CD4-positive, alpha-beta memory T cell (primary cell): ENCODE results near the gene GLP1R. TPM values are rescaled to one million over a fixed set of nuclear protein-coding genes. Genes with fewer than 3 reads are reported as not detected.

Source experiments
- CTCF ChIA-PET: fragments of 350-600 bp; sonication (Branson Sonifier 250); formaldehyde crosslinking; loops from one replicate; lab custom pipeline; 2021; ENCODE audit warnings: inconsistent platforms; ENCODE audit not compliant: partially characterized antibody; lab: Charles Lee
- POLR2A ChIA-PET: fragments of 350-600 bp; sonication (Branson Sonifier 250); formaldehyde crosslinking; loops from one replicate; lab custom pipeline; 2021; ENCODE audit not compliant: partially characterized antibody; lab: Charles Lee
- DNase-seq, 5 donors: peaks; one replicate each; pipeline versions ENCODE4 v3.0.0 to v3.0.0-alpha.2; 2020 to 2022; ENCODE audit warnings: mixed read lengths in 1 of 5
- H3K27ac ChIP-seq: one replicate; pipeline ENCODE4 v1.7.0; 2013; ENCODE audit warnings: low read depth, low read length
- H3K27me3 ChIP-seq: 2 replicates; pipeline ENCODE4 v1.7.0; 2013; ENCODE audit warnings: mild to moderate bottlenecking, low read length, moderate library complexity; ENCODE audit not compliant: insufficient read depth
- H3K36me3 ChIP-seq: 2 replicates; pipeline ENCODE4 v1.7.0; 2013; ENCODE audit warnings: mild to moderate bottlenecking, low read length, moderate library complexity; ENCODE audit not compliant: insufficient read depth
- H3K4me1 ChIP-seq: 2 replicates; pipeline ENCODE4 v1.7.0; 2013; ENCODE audit warnings: mild to moderate bottlenecking, low read length, moderate library complexity; ENCODE audit not compliant: insufficient read depth
- H3K4me3 ChIP-seq, 2 donors: one replicate each; pipeline ENCODE4 v1.7.0; 2013; ENCODE audit warnings: low read length in 2 of 2, mild to moderate bottlenecking in 1 of 2
- H3K9me3 ChIP-seq, 2 donors: one replicate each; pipeline ENCODE4 v1.7.0; 2013; ENCODE audit warnings: low read length in 2 of 2, control low read depth in 1 of 2; ENCODE audit not compliant: control insufficient read depth in 1 of 2
- H3K27ac Mint-ChIP-seq, 7 donors: one replicate each; pipeline ENCODE4 v1.8.0; 2020 to 2021; ENCODE audit warnings: mixed read lengths in 7 of 7, mild to moderate bottlenecking in 6 of 7, inconsistent platforms in 3 of 7, moderate library complexity in 3 of 7
- H3K27me3 Mint-ChIP-seq, 2 donors: one replicate each; pipeline ENCODE4 v1.8.0; 2020 to 2021; ENCODE audit warnings: mixed read lengths in 2 of 2
- H3K36me3 Mint-ChIP-seq, 2 donors: one replicate each; pipeline ENCODE4 v1.8.0; 2020 to 2021; ENCODE audit warnings: mixed read lengths in 2 of 2, inconsistent platforms in 1 of 2, mild to moderate bottlenecking in 1 of 2
- H3K4me1 Mint-ChIP-seq, 4 donors: one replicate each; pipeline ENCODE4 v1.8.0; 2020 to 2021; ENCODE audit warnings: mixed read lengths in 4 of 4, mild to moderate bottlenecking in 1 of 4
- H3K4me3 Mint-ChIP-seq, 8 donors: one replicate each; pipeline ENCODE4 v1.8.0; 2020 to 2021; ENCODE audit warnings: mixed read lengths in 8 of 8, mild to moderate bottlenecking in 7 of 8, moderate library complexity in 6 of 8, inconsistent platforms in 3 of 8
- H3K9me3 Mint-ChIP-seq, 8 donors: one replicate each; pipeline ENCODE4 v1.8.0; 2020 to 2021; ENCODE audit warnings: mixed read lengths in 8 of 8, mild to moderate bottlenecking in 5 of 8, inconsistent platforms in 3 of 8, moderate library complexity in 1 of 8
- intact Hi-C: fragments of 100-400 bp; cut with micrococcal nuclease; formaldehyde crosslinking; loops from one replicate; pipeline ENCODE4 v1.15.1; 2023
- polyA plus RNA-seq, 2 donors: library from polyadenylated mRNA; unstranded; fragments of 300-500 nt; fragmentation: Illumina TruSeq; gene quantifications; one replicate each; pipeline ENCODE4 v1.2.3, GENCODE V29; 2021
- total RNA-seq, 2 experiments: library from RNA; stranded (reverse); gene quantifications; one replicate each; pipeline ENCODE4 v1.2.3, GENCODE V29; 2021

GLP1R gene
- total and polyA plus RNA-seq, 4 experiments from 2014 or later = not detected

- POLR2A ChIA-PET = no interaction called here
Measured at GRCh38 chr6:39058471-39059147, 10.0 kb downstream of the GLP1R start.

GRCh38 chr6:39059496-39060310 is 11.1 kb downstream of the GLP1R start:
- intact Hi-C loops = no loop called here
- H3K9me3 Mint-ChIP-seq = no peaks in the 10 kb centered on the region
- H3K27me3 Mint-ChIP-seq = peaks cover 9 to 27% of the 10 kb centered on the region in 2 donors
- no peaks in the 10 kb centered on the region for H3K4me1 ChIP-seq
- no peaks in the 10 kb centered on the region for H3K4me1 Mint-ChIP-seq
- CTCF ChIA-PET = no interaction called here
- no peaks in the 10 kb centered on the region for H3K27me3 ChIP-seq
- no peaks in the 10 kb centered on the region for H3K9me3 ChIP-seq
- H3K4me3 ChIP-seq = no peak overlapping the region
- no peaks in the 10 kb centered on the region for H3K36me3 Mint-ChIP-seq
- H3K27ac Mint-ChIP-seq = no peak overlapping the region
- H3K27ac ChIP-seq = no peak overlapping the region
- H3K4me3 Mint-ChIP-seq = no peak overlapping the region
- H3K36me3 ChIP-seq = no peaks in the 10 kb centered on the region
- no peak for DNase-seq
- POLR2A ChIA-PET = no interaction called here

More at GRCh38 chr6:39058471-39059147, 10.0 kb downstream of the GLP1R start:
- intact Hi-C loops = no loop called here
- Histone ChIP-seq H3K27me3 (no peaks in the 10 kb centered on the region), H3K27ac (no peak overlapping the region), H3K4me3 (no peak overlapping the region), H3K36me3 (no peaks in the 10 kb centered on the region), H3K4me1 (no peaks in the 10 kb centered on the region), H3K9me3 (no peaks in the 10 kb centered on the region)
- Mint-ChIP-seq H3K27me3 (peaks cover 9 to 31% of the 10 kb centered on the region in 2 donors), H3K36me3 (no peaks in the 10 kb centered on the region), H3K27ac (peak overlapping the region in 1 of 7 donors; percentile 5), H3K4me3 (no peak overlapping the region), H3K4me1 (no peaks in the 10 kb centered on the region), H3K9me3 (no peaks in the 10 kb centered on the region)
- no peak for DNase-seq
- CTCF ChIA-PET = no interaction called here

- H3K4me3 ChIP-seq = no peak overlapping the region
- ChIA-PET POLR2A (interaction anchor here (0.6 kb wide), 1 partner anchor 78 kb away, joined by 3 read pairs; no protein-coding TSS in a partner anchor), CTCF (no interaction called here)
- Mint-ChIP-seq H3K9me3 (no peaks in the 10 kb centered on the region), H3K36me3 (no peaks in the 10 kb centered on the region), H3K27ac (no peak overlapping the region), H3K4me3 (no peak overlapping the region), H3K27me3 (peaks cover 10 to 31% of the 10 kb centered on the region in 2 donors), H3K4me1 (no peaks in the 10 kb centered on the region)
- no peak overlapping the region for H3K27ac ChIP-seq
- intact Hi-C loops = no loop called here
- H3K36me3 ChIP-seq = no peaks in the 10 kb centered on the region
- DNase-seq = no peak
- H3K27me3 ChIP-seq = no peaks in the 10 kb centered on the region
- H3K4me1 ChIP-seq = no peaks in the 10 kb centered on the region
- no peaks in the 10 kb centered on the region for H3K9me3 ChIP-seq
Measured at GRCh38 chr6:39060467-39061160, 12.0 kb downstream of the GLP1R start.

GRCh38 chr6:39061182-39061581 is 12.6 kb downstream of the GLP1R start:
- Mint-ChIP-seq H3K27ac (no peak overlapping the region), H3K9me3 (no peaks in the 10 kb centered on the region), H3K27me3 (peaks cover 10 to 31% of the 10 kb centered on the region in 2 donors), H3K4me3 (no peak overlapping the region), H3K4me1 (no peaks in the 10 kb centered on the region), H3K36me3 (no peaks in the 10 kb centered on the region)
- Histone ChIP-seq H3K4me1 (no peaks in the 10 kb centered on the region), H3K36me3 (no peaks in the 10 kb centered on the region), H3K27ac (no peak overlapping the region), H3K9me3 (no peaks in the 10 kb centered on the region), H3K27me3 (no peaks in the 10 kb centered on the region), H3K4me3 (no peak overlapping the region)
- ChIA-PET CTCF (no interaction called here), POLR2A (interaction anchor here (0.6 kb wide), 1 partner anchor 77 kb away, joined by 3 read pairs; no protein-coding TSS in a partner anchor)
- no peak for DNase-seq
- intact Hi-C loops = no loop called here

GRCh38 chr6:39061588-39061987 is 13.0 kb downstream of the GLP1R start:
- H3K4me3 ChIP-seq = no peak overlapping the region
- H3K36me3 ChIP-seq = no peaks in the 10 kb centered on the region
- Mint-ChIP-seq H3K27me3 (peaks cover 7 to 29% of the 10 kb centered on the region in 2 donors), H3K4me1 (no peaks in the 10 kb centered on the region), H3K36me3 (no peaks in the 10 kb centered on the region), H3K27ac (no peak overlapping the region), H3K4me3 (no peak overlapping the region), H3K9me3 (no peaks in the 10 kb centered on the region)
- no peak overlapping the region for H3K27ac ChIP-seq
- CTCF ChIA-PET = no interaction called here
- no peaks in the 10 kb centered on the region for H3K9me3 ChIP-seq
- H3K4me1 ChIP-seq = no peaks in the 10 kb centered on the region
- DNase-seq = no peak
- intact Hi-C loops = no loop called here
- POLR2A ChIA-PET = no interaction called here
- no peaks in the 10 kb centered on the region for H3K27me3 ChIP-seq

GRCh38 chr6:39062014-39062740 is 13.6 kb downstream of the GLP1R start:
- peaks cover 6 to 27% of the 10 kb centered on the region in 2 donors for H3K27me3 Mint-ChIP-seq
- Histone ChIP-seq H3K36me3 (no peaks in the 10 kb centered on the region), H3K4me3 (no peak overlapping the region), H3K27me3 (no peaks in the 10 kb centered on the region), H3K4me1 (no peaks in the 10 kb centered on the region), H3K9me3 (no peaks in the 10 kb centered on the region), H3K27ac (no peak overlapping the region)
- no peak for DNase-seq
- ChIA-PET POLR2A (no interaction called here), CTCF (no interaction called here)
- no peaks in the 10 kb centered on the region for H3K4me1 Mint-ChIP-seq
- no peak overlapping the region for H3K4me3 Mint-ChIP-seq
- H3K9me3 Mint-ChIP-seq = no peaks in the 10 kb centered on the region
- intact Hi-C loops = no loop called here
- no peaks in the 10 kb centered on the region for H3K36me3 Mint-ChIP-seq
- peak overlapping the region in 1 of 7 donors; percentile 21 for H3K27ac Mint-ChIP-seq
